WERI-Rb-1 (cell line): ENCODE measurements around the gene FCHSD2.
"Not testable (repeated sequence)": the region's sequence is repeated elsewhere in the genome, so short reads cannot be mapped to it uniquely, and the experiment has no call there.

Experiments used
- DNase-seq: peaks from one replicate; pipeline ENCODE4 v3.0.0-alpha.2; 2020
- H3K27ac ChIP-seq: fragments of 250-450 bp; sonication (Bioruptor Pico); 2 replicates; pipeline ENCODE4 v1.5.1; 2020; ENCODE audit warnings: mild to moderate bottlenecking, moderate library complexity
- H3K27me3 ChIP-seq: fragments of 250-450 bp; sonication (Bioruptor Pico); 2 replicates; pipeline ENCODE4 v1.5.1; 2021; ENCODE audit warnings: mild to moderate bottlenecking, low read depth, moderate library complexity; ENCODE audit not compliant: insufficient read depth, severe bottlenecking
- H3K36me3 ChIP-seq: fragments of 250-450 bp; sonication (Bioruptor Pico); 2 replicates; pipeline ENCODE4 v1.5.1; 2020; ENCODE audit warnings: mild to moderate bottlenecking, moderate library complexity
- H3K4me3 ChIP-seq: 2 replicates; pipeline ENCODE4 v1.5.1; 2011; ENCODE audit warnings: low read depth, mild to moderate bottlenecking, control low read depth, low read length
- H3K9me3 ChIP-seq: fragments of 250-450 bp; sonication (Bioruptor Pico); 2 replicates; pipeline ENCODE4 v1.5.1; 2021; ENCODE audit warnings: mild to moderate bottlenecking, moderate library complexity; ENCODE audit not compliant: severe bottlenecking
- CTCF ChIP-seq: IDR thresholded peaks from 2 replicates; pipeline ENCODE4 v1.5.1; 2011; ENCODE audit warnings: low read depth, mild to moderate bottlenecking, control low read depth, inconsistent platforms, low read length

Gene FCHSD2

GRCh38 chr11:73072935-73073481 is 69.1 kb downstream of the FCHSD2 start:
- Histone ChIP-seq H3K4me3 (no peak overlapping the region), H3K9me3 (no peaks in the 10 kb centered on the region), H3K27me3 (no peaks in the 10 kb centered on the region), H3K36me3 (no peaks in the 10 kb centered on the region; the same call in 1 of the 2 replicates), H3K27ac (no peak overlapping the region)
- no peak for DNase-seq
- TF ChIP-seq CTCF = no peak

- no peak for DNase-seq
- no peak for TF ChIP-seq CTCF
- Histone ChIP-seq H3K27ac (no peak overlapping the region), H3K36me3 (no peaks in the 10 kb centered on the region), H3K4me3 (no peak overlapping the region), H3K27me3 (no peaks in the 10 kb centered on the region), H3K9me3 (no peaks in the 10 kb centered on the region)
Observed at GRCh38 chr11:73070653-73071052, 71.5 kb downstream of the FCHSD2 start.

- not testable (repeated sequence) for H3K27me3 ChIP-seq, H3K4me3 ChIP-seq, H3K9me3 ChIP-seq, H3K27ac ChIP-seq, DNase-seq, H3K36me3 ChIP-seq
Observed at GRCh38 chr11:73061857-73062424, 80.2 kb downstream of the FCHSD2 start.

GRCh38 chr11:73061434-73061833 is 80.7 kb downstream of the FCHSD2 start:
- not testable (repeated sequence) for H3K27me3 ChIP-seq, H3K27ac ChIP-seq, H3K36me3 ChIP-seq, DNase-seq, H3K9me3 ChIP-seq, H3K4me3 ChIP-seq

- no peak overlapping the region for H3K27ac ChIP-seq
- no peak for TF ChIP-seq CTCF
- H3K36me3 ChIP-seq = no peaks in the 10 kb centered on the region
- H3K9me3 ChIP-seq = no peaks in the 10 kb centered on the region
- H3K4me3 ChIP-seq = no peak overlapping the region
- DNase-seq = no peak
- no peaks in the 10 kb centered on the region for H3K27me3 ChIP-seq
Observed at GRCh38 chr11:73059915-73060314, 82.2 kb downstream of the FCHSD2 start.

- no peaks in the 10 kb centered on the region for H3K9me3 ChIP-seq
- H3K36me3 ChIP-seq = no peaks in the 10 kb centered on the region
- no peaks in the 10 kb centered on the region for H3K27me3 ChIP-seq
- DNase-seq = no peak
- no peak overlapping the region for H3K27ac ChIP-seq
- no peak for TF ChIP-seq CTCF
- H3K4me3 ChIP-seq = no peak overlapping the region
Observed at GRCh38 chr11:73058989-73059674, 83.0 kb downstream of the FCHSD2 start.
